DOHH2 (cell line): ENCODE results near the gene CHRM1.

Experiments used
- CTCF ChIP-seq: fragments of 200-600 bp; sonication (generic); IDR thresholded peaks from one replicate; pipeline ENCODE4 v1.5.1; 2014; ENCODE audit warnings: antibody characterized with exemption, mild to moderate bottlenecking, low read depth, low read length; ENCODE audit not compliant: poor library complexity, severe bottlenecking
- EZH2phosphoT487 ChIP-seq: fragments of 200-600 bp; sonication (generic); IDR thresholded peaks from 2 replicates; pipeline ENCODE4 v1.6.1; 2017; ENCODE audit warnings: borderline replicate concordance, mild to moderate bottlenecking, antibody characterized with exemption, low read length, moderate library complexity, mixed read lengths

DNA sequence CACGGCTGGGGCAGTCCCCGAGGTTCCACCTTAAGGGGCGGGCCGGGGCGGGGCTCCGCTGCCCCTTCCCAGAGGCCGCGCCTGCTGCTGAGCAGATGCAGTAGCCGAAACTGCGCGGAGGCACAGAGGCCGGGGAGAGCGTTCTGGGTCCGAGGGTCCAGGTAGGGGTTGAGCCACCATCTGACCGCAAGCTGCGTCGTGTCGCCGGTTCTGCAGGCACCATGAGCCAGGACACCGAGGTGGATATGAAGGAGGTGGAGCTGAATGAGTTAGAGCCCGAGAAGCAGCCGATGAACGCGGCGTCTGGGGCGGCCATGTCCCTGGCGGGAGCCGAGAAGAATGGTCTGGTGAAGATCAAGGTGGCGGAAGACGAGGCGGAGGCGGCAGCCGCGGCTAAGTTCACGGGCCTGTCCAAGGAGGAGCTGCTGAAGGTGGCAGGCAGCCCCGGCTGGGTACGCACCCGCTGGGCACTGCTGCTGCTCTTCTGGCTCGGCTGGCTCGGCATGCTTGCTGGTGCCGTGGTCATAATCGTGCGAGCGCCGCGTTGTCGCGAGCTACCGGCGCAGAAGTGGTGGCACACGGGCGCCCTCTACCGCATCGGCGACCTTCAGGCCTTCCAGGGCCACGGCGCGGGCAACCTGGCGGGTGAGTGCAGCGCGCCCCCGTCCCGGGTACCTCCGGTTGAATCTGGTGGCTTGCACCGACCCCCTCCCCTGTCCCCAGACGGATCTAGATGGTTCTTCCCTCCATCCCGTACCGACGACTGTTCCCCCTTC is 40.2 kb downstream of the CHRM1 start, which contains the start of gene SLC3A2:
- TF ChIP-seq CTCF = peak; percentile 84
- TF ChIP-seq EZH2phosphoT487 = no peak
